Measurements from ENCODE around the gene LRRC4C. TPM values are rescaled to one million over a fixed set of nuclear protein-coding genes. Genes with fewer than 3 reads are reported as not detected.

The LRRC4C gene
- total RNA-seq, 6 experiments from 2014 or later, result 0.25 to 0.43 (median 0.27) TPM

DNA sequence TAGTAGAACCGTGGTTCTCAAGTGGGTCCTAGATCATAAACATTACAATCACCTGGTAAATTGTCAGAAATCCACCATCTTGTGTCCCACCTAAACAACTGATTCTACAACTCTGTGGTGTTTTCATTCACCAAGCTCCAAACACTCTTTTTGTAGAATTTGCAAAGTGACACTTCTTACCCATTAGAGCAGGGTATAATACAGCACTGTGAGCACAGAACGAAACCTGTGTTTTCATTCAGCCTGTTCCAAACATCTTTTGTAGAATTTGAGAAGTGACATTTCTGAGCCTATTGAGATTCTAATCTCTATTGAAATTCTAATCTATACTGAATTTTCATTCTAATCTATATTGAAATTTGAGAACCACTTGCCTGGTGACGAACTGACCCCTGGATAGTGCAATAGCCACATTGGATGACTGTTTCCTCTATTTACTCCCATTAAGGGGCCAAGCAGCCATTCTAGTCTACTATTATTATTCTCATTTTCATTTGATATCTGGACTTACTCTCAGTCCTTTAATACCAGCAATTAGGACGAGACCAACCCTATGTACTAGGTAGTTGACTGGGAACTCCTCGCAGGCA is 616.6 kb downstream of the LRRC4C start:
- ATAC-seq (no peak), DNase-seq (no peak)
- H3K4me1 ChIP-seq, result no peaks in the 10 kb centered on the region
- TF ChIP-seq, protein P1, sequence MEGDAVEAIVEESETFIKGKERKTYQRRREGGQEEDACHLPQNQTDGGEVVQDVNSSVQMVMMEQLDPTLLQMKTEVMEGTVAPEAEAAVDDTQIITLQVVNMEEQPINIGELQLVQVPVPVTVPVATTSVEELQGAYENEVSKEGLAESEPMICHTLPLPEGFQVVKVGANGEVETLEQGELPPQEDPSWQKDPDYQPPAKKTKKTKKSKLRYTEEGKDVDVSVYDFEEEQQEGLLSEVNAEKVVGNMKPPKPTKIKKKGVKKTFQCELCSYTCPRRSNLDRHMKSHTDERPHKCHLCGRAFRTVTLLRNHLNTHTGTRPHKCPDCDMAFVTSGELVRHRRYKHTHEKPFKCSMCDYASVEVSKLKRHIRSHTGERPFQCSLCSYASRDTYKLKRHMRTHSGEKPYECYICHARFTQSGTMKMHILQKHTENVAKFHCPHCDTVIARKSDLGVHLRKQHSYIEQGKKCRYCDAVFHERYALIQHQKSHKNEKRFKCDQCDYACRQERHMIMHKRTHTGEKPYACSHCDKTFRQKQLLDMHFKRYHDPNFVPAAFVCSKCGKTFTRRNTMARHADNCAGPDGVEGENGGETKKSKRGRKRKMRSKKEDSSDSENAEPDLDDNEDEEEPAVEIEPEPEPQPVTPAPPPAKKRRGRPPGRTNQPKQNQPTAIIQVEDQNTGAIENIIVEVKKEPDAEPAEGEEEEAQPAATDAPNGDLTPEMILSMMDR (IDR thresholded peaks at IDR 0.05), result no peak
- TF ChIP-seq POLR2A (IDR thresholded peaks at IDR 0.05), result no peak
- no peaks in the 10 kb centered on the region for H3K27me3 ChIP-seq
- H3K9me3 ChIP-seq, result no peaks in the 10 kb centered on the region
- intact Hi-C loops (cut with DNase I), result no loop called here
- no peak overlapping the region for H3K4me3 ChIP-seq
- no peaks in the 10 kb centered on the region for H3K36me3 ChIP-seq
- WGBS (ENCODE audit: insufficient coverage, low coverage, low lambda C conversion rate, missing lambda C conversion rate), result 64% methylated on average over 5 of the region's 5 CpGs
- no peak overlapping the region for H3K27ac ChIP-seq

DNA sequence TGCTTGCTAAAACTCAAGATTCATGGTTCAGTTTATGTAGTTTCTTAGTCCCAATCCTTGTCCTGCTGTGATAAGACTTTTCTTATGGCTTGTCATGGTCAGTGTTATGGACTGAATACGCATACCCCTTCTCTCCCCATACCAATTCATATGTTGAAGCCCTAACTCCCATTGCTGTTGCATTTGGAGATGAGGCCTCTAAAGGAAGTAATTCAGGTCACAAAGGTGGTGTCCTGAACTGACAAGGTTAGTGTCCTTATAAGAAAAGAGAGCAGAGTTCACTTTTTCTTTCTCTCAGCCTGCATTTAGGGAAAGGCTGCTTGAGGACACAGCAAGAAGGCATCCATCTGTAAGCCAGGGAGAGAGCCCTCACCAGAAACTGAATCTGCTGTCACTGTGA is 618.2 kb downstream of the LRRC4C start:
- no peak for ATAC-seq
- no peak for DNase-seq
- Histone ChIP-seq H3K27ac (no peak overlapping the region), H3K4me1 (no peaks in the 10 kb centered on the region), H3K9me3 (no peaks in the 10 kb centered on the region), H3K36me3 (no peaks in the 10 kb centered on the region), H3K27me3 (no peaks in the 10 kb centered on the region), H3K4me3 (no peak overlapping the region)
- intact Hi-C loops (cut with DNase I), result no loop called here
- WGBS (ENCODE audit: insufficient coverage, low coverage, low lambda C conversion rate, missing lambda C conversion rate), result 71% methylated on average over 1 of the region's 1 CpG
- TF ChIP-seq, protein P1 (IDR thresholded peaks at IDR 0.05), result no peak
- no peak for TF ChIP-seq POLR2A (IDR thresholded peaks at IDR 0.05)

DNA sequence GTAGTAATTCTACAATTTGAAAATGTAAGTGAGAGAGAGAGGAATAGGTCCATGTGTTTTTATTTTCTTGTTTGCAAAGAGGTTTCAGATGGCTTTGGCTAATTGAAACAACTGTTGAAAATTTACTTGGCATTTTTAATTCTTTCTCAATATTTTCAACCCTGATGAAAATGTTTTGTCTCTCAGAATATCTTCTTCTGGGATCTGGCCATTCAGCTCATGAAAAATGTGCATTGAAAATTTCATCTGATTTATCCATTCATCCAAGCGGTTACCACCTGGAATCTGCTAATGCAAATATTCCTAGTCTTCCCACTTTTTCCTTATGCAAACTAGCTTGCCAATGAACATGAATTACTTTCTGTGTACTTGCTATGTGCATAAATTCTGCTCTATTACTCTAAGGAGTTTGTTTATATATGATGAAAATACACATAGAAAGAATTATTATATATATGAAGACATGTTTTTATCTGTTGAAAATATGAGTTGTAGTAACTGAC is 621.2 kb downstream of the LRRC4C start:
- TF ChIP-seq, protein P1 (IDR thresholded peaks at IDR 0.05), result no peak
- TF ChIP-seq POLR2A (IDR thresholded peaks at IDR 0.05), result no peak
- Histone ChIP-seq H3K9me3 (no peaks in the 10 kb centered on the region), H3K27ac (no peak overlapping the region), H3K27me3 (no peaks in the 10 kb centered on the region), H3K4me3 (no peak overlapping the region), H3K4me1 (no peaks in the 10 kb centered on the region), H3K36me3 (no peaks in the 10 kb centered on the region)
- ATAC-seq (no peak), DNase-seq (no peak)
- intact Hi-C loops (cut with DNase I), result no loop called here
- WGBS (ENCODE audit: insufficient coverage, low coverage, low lambda C conversion rate, missing lambda C conversion rate), result 94% methylated on average over 1 of the region's 1 CpG

DNA sequence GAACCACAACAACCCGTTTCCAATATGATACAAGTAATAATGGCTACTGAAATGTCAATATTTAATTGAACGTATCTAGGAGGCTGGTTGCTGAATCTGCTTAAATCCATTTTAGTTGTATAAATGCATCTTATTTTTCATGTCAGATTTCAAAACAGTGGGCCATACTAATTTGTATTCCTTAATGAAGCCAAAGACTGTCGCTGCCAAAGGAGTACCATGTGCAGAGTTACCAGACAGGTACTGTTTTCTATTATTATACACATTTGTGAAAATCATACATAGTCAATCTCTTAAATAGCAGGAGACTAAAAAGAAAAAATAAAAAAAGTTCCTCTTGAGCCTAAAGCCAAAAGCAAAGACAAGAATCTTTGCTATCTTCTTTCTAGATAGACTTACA is 632.3 kb downstream of the LRRC4C start:
- Histone ChIP-seq H3K27me3 (no peaks in the 10 kb centered on the region), H3K4me3 (no peak overlapping the region), H3K27ac (no peak overlapping the region), H3K9me3 (no peaks in the 10 kb centered on the region), H3K36me3 (no peaks in the 10 kb centered on the region), H3K4me1 (no peaks in the 10 kb centered on the region)
- ATAC-seq (no peak), DNase-seq (no peak)
- TF ChIP-seq POLR2A (IDR thresholded peaks at IDR 0.05), result no peak
- TF ChIP-seq, protein P1 (IDR thresholded peaks at IDR 0.05), result no peak
- intact Hi-C loops (cut with DNase I), result no loop called here
- 67% methylated on average over 3 of the region's 3 CpGs for WGBS (ENCODE audit: insufficient coverage, low coverage, low lambda C conversion rate, missing lambda C conversion rate)
